Hepatic stellate cell (primary cell): Measurements from ENCODE around the gene HNRNPR.

ENCODE experiments used
- DNase-seq: peaks from one replicate; pipeline ENCODE4 v3.0.0; 2011; ENCODE audit warnings: low spot score

Gene HNRNPR

DNA sequence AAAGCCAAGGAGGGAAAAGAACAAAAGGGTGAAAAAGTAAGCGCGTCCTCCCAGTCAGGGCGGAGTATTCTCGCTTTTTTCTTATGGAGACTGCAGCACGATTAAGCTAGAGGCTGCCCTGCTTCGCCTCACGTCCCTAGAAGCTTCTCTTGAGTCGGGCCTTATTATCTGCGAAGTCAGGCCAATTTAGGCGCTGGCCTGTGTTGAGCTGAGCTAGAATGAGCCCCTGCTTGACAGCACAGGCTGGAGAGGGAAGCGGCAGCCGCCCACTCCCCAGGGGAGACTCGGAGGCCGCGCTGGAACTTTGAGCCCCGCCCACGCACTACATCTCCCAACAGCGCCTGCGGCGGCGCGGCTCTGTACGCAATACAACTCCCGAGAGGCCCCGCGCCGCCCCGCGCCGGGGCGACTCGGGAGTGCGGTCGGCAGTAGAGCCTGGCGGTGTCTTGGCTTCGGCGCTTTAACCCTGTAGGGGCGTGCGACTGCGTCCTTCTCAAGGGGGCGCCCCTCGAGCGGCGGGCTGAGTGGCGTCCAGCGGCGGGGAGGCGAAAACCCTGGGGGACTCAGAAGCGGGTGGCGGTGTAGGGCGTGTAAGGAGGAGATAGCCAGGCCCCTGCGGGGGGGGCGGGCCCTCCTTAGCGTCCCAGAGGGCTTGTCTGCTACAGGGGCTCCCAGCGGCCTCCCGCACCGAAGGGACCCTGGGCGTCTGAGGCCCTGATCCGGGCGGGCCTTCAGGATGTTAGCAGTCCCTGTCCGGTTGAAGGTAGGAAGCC is 24.7 kb upstream of the HNRNPR start:
- DNase-seq, result peak; percentile 87

DNA sequence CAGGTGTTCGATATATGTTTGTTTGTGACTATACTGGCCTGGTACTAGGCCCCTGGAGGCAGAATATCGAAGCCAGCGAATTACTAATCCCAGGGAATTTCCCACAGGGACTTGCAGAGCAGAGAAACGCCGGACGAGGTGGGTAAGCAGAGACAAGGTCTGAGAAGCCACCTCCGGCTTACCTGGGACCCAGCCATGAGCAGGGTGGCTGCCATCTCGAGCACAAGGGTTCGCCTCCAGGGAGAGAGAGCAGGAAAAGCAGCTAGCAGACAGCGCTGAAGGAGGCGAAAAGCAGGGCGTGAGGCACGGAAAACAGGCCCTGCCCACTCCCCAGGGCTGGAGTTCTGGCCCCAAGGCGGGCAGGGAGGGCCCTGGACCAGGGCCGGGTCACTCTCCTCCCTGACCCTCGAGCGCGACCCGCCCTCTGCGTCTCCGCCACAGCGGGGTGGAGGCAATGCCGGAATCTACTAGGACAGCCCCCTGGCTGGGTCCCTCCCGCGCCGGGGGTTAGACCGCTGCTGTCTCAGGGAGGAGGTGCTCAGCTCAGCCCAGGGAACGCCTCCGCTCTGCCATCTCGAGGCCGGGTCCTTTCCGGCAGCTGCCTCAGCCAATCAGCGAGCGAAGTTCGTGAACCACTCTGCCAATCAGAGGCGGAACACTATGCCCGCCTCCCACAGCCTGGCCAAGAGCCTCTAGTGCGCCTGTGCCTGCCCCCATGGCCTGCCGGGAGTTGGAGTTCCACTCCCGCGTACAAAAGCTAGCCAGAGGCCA is 23.9 kb upstream of the HNRNPR start:
- DNase-seq, result peak; percentile 99

DNA sequence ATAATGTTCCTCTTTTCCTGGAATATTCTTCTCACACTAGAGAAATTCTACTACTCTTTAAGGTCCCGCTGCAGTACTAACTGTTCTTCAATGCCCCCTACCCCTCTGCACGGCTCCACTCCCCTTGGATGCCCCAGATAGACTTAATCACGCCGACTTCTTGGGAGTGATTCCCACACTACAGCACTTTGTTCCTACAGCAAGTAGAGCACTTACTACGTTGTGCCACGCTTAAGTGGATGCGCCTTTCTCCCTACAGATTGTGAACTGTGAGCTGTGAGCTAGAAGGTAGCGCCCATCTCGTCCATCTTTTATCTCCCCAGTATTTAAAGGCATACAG is 23.3 kb upstream of the HNRNPR start:
- DNase-seq, result no peak

DNA sequence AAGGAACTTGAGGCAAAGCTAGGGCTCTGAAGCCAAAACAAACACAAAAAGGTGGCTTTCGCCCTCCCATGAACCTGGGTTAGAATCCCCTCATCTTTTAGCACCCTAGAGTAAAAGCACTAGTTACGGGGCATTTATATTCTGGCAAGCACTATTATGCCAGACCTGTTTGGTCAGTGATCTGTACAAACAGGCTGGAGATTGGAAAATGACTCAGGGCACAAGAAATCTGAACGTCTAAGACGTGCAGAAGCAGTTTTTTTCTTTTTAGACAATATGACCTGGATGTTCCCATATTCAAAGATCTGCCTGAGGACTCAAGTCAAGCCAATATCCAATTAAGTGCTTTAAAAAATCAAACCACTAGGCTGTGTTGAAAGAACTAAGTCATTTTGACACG is 22.5 kb upstream of the HNRNPR start:
- DNase-seq, result no peak

DNA sequence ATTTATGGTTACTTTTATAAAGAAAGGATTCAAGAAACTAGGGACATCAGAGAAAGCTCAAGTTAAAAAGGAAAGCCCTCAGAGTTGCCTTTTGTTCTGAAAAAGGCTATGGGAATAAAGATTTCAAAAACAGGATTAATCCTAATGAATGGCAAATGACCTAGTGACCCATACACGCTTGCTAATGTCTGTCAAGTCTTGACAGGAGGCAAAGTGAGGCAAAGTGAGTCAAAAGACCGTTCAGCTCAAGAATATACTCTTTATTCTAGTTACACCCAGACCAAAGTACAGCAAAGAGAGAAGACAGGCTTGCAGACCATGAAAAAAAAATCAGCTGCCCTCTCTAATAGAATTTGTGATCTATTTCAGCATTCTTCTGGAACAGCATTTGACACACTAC is 22.1 kb upstream of the HNRNPR start:
- no peak for DNase-seq

DNA sequence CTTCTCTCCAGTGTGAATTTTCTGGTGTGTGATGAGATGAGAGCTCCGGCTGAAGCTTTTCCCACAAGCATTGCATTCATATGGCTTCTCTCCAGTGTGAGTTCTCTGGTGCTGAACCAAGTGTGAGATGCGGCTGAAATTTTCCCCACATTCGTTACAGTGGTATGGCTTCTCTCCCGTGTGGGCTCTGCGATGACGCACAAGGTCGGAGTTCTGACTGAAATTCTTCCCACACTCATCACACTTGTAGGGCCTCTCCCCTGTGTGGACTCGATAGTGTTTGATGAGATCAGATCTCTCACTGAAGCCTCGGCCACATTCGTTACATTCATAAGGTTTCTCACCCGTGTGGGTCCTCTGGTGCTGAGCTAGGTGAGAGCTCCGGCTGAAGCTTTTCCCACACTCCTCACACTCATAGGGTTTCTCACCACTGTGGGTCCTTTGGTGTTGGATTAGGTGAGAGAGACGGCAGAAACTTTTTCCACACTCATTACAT is 18.2 kb upstream of the HNRNPR start:
- no peak for DNase-seq

DNA sequence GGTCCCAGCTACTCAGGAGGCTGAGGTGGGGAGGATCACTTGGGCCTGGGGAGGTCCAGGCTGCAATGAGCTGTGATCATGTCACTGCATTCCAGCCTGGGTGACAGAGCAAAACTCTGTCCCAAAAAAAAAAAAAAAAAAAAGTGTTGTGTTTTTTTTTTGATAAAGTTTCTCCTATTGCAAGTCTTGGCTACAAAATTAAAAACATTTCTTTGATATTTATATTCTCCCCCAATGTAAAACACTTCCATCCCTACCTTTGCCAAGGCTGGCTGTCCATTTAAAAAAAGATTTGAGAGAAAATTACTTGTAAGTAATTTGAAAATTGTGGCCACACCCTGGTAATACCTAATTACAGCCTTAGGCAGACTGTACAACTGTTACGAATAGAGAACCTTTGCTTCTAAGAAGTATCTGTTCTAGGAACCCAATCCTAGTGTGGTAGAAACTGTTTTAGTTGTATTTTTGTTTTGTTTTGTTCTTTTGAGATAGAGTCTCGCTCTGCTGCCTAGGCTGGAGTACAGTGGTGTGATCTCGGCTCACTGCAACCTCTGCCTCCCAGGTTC is 14.3 kb upstream of the HNRNPR start:
- no peak for DNase-seq

DNA sequence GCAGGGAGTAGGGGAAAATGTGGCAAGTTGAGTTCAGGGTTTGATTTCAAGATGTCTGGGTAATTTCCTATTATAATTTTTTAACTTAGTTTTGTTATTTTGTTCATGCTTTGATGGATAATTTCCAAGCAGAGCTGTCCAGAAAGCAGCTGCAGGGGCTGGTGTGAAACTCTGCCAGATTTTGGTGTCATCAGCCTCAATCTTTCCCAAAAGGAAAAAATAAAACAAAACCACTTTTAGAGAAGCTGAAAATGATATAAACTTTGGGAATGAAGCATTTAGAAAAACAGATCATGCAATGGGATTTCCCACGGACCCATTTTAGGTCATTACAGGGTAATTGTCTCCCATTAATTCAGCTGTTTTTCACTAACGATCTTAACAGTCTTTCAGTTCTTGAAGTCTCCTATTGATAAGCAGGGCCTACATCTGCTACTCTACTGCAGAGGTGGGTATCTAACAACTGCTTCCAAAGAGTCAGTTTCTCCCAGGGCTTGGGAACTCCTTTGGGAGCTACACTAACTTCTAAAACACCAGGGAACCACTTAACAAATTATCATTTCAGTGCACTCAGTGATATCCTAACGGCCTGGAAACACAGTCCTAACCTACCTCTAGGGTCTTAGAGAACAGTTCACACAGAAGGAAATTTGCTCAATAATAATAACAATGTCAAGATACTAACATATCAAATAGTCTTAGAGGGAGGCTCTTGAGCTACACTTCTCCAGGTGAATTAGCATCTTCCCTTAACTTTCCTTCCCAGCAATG is 13.2 kb upstream of the HNRNPR start:
- no peak for DNase-seq

DNA sequence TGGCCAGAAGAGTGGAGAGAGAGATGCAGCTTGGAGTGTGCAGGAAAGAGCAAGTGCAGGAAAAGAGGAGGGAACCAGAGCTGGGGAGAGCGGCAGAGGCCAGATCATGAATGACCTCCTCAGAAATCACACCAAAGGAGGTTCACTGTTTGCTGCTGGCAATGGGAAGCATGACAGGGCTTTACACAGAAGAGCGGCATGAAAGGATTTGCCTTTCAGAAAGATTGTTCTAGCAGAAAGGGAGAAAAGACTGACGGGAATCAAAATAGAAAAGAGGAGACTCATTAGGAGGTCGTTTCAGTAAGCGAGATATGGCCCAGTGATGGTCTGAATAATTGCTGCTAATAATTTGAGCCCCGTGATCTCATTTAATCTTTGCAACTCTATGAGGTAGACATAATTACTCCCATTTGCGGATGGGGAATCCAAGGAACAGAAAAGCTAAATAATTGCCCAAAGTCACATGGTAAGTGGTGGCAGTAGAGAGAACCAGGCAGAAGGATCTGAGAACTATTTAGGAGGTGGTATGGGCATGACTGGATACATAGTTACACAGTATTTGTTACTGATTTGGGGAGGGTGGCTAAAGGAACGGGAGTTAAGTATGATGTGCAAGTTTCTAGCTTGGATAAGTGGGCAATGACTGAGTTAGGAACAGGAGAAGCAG is 12.5 kb upstream of the HNRNPR start:
- no peak for DNase-seq

DNA sequence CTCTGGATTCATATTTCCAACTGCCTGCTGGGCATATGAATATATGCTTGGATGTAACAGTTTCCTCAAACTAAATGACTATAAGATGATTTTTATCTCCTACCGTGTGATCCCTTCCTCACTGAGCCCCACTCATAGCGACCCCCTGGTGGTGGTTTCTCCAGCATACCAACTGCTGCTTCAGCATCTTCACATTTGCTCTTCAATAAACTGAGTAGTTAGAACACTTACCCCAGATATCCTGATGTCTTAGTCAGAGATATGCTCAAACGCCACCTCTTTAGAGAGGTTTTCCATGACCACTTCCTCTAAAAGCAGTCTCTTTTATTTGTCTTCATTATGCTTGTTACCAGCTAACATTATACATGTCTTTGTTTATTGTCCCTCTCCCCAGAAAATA is 10.2 kb upstream of the HNRNPR start:
- DNase-seq, result no peak

DNA sequence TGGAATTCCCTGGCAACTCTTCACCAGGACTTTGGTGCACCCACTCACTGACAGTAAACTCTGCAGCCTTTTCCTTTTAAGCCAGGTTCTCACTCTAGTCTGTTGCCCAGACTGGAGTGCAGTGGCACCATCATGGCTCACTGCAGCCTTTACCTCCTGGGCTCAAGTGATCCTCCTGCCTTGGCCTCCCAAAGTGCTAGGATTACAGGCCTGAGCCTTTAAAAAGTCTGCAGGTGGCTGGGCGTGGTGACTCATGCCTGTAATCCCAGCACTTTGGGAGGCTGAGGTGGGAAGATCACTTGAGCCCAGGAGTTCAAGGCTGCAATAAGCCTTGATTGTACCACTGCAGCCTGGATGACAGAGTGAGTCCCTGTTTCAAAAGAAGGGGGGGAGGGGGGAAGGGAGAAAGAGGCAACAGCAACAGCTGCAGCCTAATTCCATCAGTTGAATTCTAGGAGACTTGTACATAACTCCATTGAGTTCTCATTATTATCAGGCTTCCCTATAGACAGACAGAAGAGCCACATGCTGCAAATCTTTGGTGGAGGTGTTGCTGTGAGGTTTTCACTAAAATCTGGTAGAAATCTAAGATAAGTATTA is 8.1 kb upstream of the HNRNPR start:
- no peak for DNase-seq

DNA sequence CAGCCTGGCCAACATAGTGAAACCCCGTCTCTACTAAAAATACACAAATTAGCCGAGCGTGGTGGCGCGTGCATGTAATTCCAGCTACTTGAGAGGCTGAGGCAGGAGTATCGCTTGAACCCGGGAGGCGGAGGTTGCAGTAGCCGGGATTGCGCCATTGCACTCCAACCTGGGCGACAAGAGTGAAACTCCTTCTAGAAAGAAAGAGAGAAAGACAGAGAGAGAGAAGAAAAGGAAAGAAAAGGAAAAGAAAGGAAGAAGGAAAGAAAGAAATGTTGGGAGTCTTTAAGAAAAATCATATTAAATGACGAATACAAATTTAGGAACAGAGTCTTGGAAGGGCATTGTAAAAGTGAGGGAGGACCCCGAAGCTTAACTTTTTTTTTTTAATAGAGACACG is 1.8 kb upstream of the HNRNPR start:
- no peak for DNase-seq

DNA sequence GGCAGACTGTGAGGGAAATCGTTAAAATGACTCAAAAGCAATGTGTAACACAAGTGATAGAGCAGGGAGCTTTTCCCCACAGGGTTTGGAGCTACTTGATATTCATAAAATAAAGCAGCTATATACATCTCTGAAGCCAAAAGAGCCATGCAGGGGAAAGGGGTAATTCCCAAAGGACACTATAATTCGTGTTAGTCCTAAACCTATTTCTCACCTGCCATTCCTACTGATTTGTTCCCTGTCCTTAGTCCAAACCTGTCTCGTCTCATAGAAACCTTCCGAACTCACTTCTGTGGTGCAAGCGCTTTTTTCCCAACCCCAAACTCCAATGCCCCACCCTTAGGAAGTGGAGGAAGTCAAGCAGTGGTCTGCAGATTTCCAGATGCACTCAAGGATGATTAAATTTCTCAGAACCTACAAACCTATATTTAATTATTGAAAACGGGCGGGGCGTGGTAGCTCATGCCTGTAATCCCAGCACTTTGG is 946 bp upstream of the HNRNPR start:
- DNase-seq, result peak; percentile 21

DNA sequence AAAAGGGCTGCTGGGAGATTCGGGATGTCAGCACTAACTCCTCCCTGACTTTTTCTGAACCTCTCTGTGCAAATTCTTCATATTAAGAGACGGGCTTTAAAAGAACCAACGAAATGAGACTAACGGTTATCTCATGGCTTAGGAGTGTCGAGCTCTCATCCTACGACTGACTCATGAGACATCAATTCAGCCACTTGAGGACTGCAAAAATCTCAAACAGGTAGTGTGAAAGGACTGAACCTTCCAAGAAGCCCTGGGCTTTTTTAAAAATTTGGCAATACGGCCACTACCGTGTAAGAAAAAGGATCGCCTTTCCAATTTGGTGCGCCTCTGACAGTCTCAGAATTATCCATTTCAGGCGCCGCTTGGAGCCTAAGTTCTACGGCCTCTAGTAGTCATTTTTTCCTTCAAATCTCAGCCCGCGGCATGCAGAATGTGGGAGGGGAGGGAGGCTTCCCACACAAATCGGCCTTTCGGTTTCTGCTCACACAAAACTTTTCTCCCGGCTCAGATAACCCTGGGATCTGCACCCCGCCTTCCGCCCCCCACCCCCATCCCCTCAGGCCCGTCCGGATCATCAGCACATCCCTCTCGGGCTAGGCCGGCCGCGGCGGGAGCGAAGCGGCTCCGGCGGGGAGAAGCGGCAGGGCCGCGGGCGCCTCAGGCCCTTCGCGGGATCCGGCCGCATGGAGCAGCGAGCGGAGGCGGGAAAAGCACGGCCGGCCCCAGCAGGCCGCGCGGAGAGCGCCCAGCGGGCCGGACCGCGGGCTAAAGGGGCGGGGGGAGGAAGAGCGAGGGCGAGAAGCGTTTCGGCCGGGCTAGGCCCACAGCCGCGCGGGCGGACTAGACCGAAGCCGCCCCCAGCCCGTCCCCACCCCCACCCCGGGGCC is 618 bp downstream of the HNRNPR start:
- peak; percentile 40 for DNase-seq

DNA sequence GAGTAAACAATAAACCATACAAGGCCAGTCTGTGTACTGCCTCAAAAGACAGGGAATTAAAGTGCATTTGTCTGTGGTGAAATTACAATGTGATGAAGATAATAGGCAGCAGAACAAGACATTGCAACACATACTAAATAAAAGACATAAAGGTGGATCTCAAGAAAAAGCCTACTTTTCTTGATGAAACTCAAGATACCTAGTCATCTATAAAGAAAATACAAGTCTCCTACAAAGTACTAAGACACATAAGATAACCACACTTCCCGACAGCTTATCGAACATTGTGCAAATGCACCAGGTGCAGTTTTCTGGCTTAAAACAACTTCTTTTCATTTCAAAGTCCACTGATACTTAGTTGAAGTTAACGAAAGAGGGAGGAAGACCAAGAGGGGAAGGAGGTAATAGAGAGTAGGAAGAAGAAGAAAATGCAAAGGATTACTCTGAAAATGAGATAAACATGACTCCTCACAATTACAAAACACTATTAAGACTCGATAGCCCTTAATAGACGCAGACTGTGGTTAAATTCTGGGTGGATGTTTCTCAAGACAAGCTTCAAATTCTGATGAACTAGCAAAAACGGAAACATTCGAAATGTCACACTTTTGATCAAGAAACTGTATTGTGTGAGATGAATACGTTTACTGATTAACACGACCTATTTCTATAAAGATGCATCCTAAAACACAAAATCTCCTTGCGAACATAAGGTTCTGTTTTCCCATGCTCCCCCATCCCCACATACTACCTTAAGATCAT is 2.0 kb downstream of the HNRNPR start:
- no peak for DNase-seq

DNA sequence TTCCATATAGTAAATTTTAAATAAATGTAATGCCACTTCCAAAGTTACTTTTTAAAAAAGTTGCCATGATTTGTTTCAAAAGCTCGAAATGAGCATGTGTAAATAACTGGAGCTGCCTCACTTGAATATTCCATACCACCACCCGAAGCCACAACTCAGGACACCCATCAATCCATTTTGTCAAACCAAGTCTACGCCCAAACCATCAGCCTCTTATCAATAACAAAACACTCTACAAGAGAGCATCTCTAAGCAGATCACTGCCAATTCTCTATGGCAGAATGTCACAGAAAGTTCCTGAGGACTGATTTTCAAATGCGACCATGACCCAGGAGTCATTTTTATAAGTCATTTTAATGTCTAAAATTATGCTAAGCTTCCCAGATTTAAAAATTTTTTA is 4.5 kb downstream of the HNRNPR start:
- no peak for DNase-seq

DNA sequence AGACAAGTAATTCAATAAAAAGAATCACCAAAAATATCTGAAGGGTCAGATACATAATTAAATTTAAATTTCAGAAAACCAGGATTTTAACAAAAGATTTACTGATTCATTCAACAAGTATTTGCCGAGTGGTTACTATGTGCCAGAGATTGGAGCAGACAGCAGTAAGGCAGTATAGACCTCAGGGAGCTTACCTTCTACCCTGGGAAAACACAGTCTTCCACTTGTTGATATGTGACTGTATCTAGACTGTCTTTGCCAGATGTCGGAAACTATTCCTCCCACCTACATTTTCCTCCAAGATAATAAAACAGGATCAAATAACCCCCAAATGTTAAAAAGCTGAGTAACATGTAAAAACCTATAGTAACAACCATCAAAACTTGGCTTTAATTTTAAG is 6.2 kb downstream of the HNRNPR start:
- no peak for DNase-seq

DNA sequence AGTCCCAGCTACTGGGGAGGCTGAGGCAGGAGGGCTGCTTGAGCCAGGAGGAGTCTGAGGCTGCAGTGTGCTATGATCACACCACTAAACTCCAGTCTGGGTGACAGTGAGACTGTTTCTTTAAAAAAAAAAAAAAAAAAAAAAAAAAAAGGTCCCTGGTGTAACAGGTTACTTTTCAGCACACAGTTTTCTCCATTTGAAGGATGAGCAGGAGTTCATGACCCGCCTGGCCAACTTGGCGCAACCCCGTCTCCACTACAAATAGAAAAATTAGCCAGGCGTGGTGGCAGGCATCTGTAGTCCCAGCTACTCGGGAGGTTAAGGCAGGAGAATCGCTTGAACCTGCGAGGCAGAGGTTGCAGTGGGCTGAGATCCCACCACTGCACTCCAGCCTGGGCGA is 12.4 kb downstream of the HNRNPR start:
- DNase-seq, result no peak

DNA sequence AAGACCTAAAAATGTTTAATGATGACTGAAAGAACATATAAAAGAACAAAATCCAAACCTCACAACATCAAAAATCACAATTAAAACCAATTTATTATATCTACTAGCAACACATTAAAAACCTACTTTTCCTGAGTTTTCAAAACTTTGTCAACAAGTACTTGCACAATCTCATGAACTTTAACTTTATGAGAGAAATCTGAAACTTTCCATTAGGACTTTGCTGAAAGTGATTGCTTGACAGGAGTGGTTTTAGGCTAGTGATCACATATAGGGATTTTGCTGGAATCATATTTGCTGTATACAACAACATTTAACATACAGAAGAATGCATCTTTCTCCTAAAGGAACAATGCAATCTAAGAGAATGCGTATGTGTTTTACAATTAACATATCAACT is 13.2 kb downstream of the HNRNPR start:
- DNase-seq, result no peak

DNA sequence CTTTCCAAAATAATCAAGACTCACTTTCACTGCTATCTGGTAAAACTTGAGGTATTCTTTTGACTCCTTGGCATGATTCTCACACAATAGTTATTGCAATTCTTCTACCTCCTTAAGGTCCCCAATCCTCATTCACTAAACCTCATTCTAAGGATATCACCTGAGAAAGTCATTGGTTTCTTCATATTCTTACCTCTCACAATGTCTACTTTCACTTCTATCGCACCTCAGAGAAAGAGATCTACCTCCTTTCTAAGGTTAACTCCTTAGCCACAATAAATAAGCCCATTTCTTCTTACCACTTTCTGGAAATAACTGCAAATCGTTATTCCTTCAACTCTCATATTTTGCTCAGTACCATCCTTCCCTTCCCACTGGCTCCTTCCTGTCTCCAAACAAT is 18.7 kb downstream of the HNRNPR start:
- no peak for DNase-seq
